Gastroesophageal sphincter (tissue), 3 donors: ENCODE measurements around the gene SLC37A4.

Experiments used
- EP300 ChIP-seq: sonication (generic); formaldehyde crosslinking; IDR thresholded peaks from one replicate; pipeline ENCODE4 v1.6.1; 2017; ENCODE audit warnings: antibody characterized with exemption, mild to moderate bottlenecking
- POLR2A ChIP-seq, 2 donors: fragments of 450-650 bp; IDR thresholded peaks; one replicate each; pipeline ENCODE4 v1.6.1; 2017; ENCODE audit warnings: antibody characterized with exemption in 2 of 2, mild to moderate bottlenecking in 2 of 2, moderate library complexity in 1 of 2
- POLR2AphosphoS5 ChIP-seq: sonication (generic); formaldehyde crosslinking; IDR thresholded peaks from one replicate; pipeline ENCODE4 v1.6.1; 2017; ENCODE audit warnings: antibody characterized with exemption
- TF ChIP-seq, protein P1 (sequence below), 4 experiments: fragments of 200-600 bp in 2 of 4; fragments of 450-650 bp in 2 of 4; sonication (generic) in 1 of 4; IDR thresholded peaks; one replicate each; pipeline ENCODE4 v1.5.1; 2017 to 2019; ENCODE audit warnings: antibody characterized with exemption in 4 of 4, mild to moderate bottlenecking in 2 of 4, moderate library complexity in 2 of 4

- TF ChIP-seq POLR2A (IDR thresholded peaks at IDR 0.05) = no peak
- TF ChIP-seq, protein P1, sequence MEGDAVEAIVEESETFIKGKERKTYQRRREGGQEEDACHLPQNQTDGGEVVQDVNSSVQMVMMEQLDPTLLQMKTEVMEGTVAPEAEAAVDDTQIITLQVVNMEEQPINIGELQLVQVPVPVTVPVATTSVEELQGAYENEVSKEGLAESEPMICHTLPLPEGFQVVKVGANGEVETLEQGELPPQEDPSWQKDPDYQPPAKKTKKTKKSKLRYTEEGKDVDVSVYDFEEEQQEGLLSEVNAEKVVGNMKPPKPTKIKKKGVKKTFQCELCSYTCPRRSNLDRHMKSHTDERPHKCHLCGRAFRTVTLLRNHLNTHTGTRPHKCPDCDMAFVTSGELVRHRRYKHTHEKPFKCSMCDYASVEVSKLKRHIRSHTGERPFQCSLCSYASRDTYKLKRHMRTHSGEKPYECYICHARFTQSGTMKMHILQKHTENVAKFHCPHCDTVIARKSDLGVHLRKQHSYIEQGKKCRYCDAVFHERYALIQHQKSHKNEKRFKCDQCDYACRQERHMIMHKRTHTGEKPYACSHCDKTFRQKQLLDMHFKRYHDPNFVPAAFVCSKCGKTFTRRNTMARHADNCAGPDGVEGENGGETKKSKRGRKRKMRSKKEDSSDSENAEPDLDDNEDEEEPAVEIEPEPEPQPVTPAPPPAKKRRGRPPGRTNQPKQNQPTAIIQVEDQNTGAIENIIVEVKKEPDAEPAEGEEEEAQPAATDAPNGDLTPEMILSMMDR (IDR thresholded peaks at IDR 0.05) = no peak
- TF ChIP-seq POLR2AphosphoS5 = no peak
- TF ChIP-seq EP300 = no peak
These were observed 698 bp downstream of the SLC37A4 start for GRCh38 chr11:119030029-119030328.
